ENCODE data around the gene ARG2. TPM values are rescaled to one million over a fixed set of nuclear protein-coding genes. Genes with fewer than 3 reads are reported as not detected.
A peak's percentile ranks its signal among the peaks of the same experiment; 100 is the strongest.
"Not testable (repeated sequence)": the region's sequence is repeated elsewhere in the genome, so short reads cannot be mapped to it uniquely, and the experiment has no call there.

Gene ARG2
- total RNA-seq, 2 experiments from 2014 or later, result 6.8 to 7.7 TPM

- no peaks in the 10 kb centered on the region for H3K9me3 Mint-ChIP-seq
- CTCF ChIA-PET, result interaction anchor here (1.3 to 5.6 kb wide), 3 partner anchors 89 to 151 kb away, joined by 3 to 25 read pairs (median 4); no protein-coding TSS in a partner anchor
- H3K27ac Mint-ChIP-seq, result no peak overlapping the region
- H3K4me3 Mint-ChIP-seq, result no peak overlapping the region
- H3K4me1 Mint-ChIP-seq, result peaks cover 12% of the 10 kb centered on the region
- no peaks in the 10 kb centered on the region for H3K36me3 Mint-ChIP-seq (ENCODE audit: low read depth)
- DNase-seq, result no peak
- POLR2A ChIA-PET, result no interaction called here
- H3K27me3 Mint-ChIP-seq, result no peaks in the 10 kb centered on the region
Observed at GRCh38 chr14:67577909-67578749, 41.6 kb upstream of the ARG2 start.

- Mint-ChIP-seq H3K27me3 (no peaks in the 10 kb centered on the region), H3K4me3 (no peak overlapping the region), H3K4me1 (peaks cover 12% of the 10 kb centered on the region), H3K36me3 (ENCODE audit: low read depth) (no peaks in the 10 kb centered on the region), H3K9me3 (no peaks in the 10 kb centered on the region), H3K27ac (no peak overlapping the region)
- no peak for DNase-seq
- POLR2A ChIA-PET, result no interaction called here
- CTCF ChIA-PET, result interaction anchor here (1.3 to 5.6 kb wide), 5 partner anchors 8 to 152 kb away, joined by 3 to 25 read pairs (median 22); partner anchors contain the start of gene PIGH
Observed at GRCh38 chr14:67579040-67579439, 40.7 kb upstream of the ARG2 start.

DNA sequence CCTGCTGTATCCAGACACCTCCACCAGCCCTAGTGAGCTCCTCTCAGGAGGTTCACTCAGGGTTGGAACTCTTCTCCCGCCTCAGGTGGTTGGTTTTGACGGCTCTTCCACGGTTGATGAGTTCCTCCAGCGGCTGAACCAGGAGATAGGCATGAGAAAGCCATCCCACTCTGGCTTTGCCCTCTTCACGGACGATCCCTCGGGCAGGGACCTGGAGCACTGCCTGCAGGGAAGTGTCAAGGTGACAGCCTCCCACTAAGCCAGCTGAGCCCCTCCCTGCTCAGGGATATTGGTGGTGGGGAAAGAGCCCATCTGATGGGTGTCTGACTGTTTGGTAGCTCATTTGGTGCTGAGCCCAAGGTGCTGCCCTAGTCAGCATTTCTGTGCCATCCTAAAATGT, 40.1 kb upstream of the ARG2 start:
- no peak overlapping the region for H3K27ac Mint-ChIP-seq
- ChIA-PET POLR2A (interaction anchor here (0.7 kb wide), 1 partner anchor 8 kb away, joined by 3 read pairs; no protein-coding TSS in a partner anchor), CTCF (interaction anchor here (0.6 to 5.6 kb wide), 4 partner anchors 8 to 157 kb away, joined by 4 to 25 read pairs (median 22); partner anchors contain the start of gene PIGH)
- peaks cover 12% of the 10 kb centered on the region for H3K4me1 Mint-ChIP-seq
- H3K4me3 Mint-ChIP-seq, result no peak overlapping the region
- H3K9me3 Mint-ChIP-seq, result no peaks in the 10 kb centered on the region
- H3K36me3 Mint-ChIP-seq (ENCODE audit: low read depth), result no peaks in the 10 kb centered on the region
- no peak for DNase-seq
- H3K27me3 Mint-ChIP-seq, result no peaks in the 10 kb centered on the region

DNA sequence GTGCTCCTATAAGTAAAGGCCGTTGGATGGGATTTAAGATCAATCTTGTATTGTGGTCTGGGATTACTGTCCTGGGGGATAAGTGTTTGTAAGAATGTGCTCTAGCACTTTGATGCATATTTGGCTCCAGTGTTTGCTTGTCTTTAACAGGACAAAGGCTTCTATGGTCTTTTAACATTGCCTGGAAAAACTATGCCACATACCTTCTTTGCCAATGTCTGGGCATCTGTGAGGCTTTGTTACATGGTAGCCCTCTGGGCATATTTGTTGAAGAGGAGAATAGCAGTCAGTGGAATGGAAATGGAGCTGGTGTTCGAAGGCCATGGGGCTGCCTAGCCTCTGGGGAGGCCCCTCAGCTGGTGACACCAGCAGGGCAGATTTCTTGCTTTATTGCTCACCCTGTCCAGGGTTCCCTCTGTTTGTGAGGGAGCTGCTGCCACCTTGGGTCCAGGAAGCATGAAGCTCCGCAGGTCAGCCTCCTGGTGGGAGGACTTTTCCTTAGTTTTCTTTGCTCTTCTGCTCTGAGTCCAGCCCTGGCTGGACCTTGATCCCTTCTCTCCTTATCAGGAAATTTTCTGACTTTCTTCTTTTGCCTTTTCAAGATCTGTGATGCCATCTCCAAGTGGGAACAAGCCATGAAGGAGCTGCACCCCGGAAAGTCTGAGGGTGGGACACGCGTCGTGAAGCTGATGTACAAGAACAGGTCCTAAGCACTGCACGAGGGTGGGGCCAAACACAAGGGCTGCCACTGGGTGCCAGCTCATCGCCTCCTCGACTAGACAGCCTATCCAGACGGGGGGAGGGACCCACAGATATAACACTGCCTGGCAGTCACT, 39.2 kb upstream of the ARG2 start:
- no peaks in the 10 kb centered on the region for H3K36me3 Mint-ChIP-seq (ENCODE audit: low read depth)
- CTCF ChIA-PET, result interaction anchor here (0.8 to 5.6 kb wide), 7 partner anchors 9 to 159 kb away, joined by 3 to 25 read pairs (median 8); partner anchors contain the start of gene PIGH
- H3K27me3 Mint-ChIP-seq, result no peaks in the 10 kb centered on the region
- POLR2A ChIA-PET, result interaction anchor here (0.7 to 1.3 kb wide), 3 partner anchors 9 to 49 kb away, joined by 3 to 4 read pairs (median 3); partner anchors contain the start of gene PIGH
- no peak overlapping the region for H3K4me3 Mint-ChIP-seq
- H3K9me3 Mint-ChIP-seq, result no peaks in the 10 kb centered on the region
- DNase-seq, result no peak
- H3K4me1 Mint-ChIP-seq, result peaks cover 12% of the 10 kb centered on the region
- H3K27ac Mint-ChIP-seq, result no peak overlapping the region

- H3K9me3 Mint-ChIP-seq, result no peaks in the 10 kb centered on the region
- H3K27ac Mint-ChIP-seq, result no peak overlapping the region
- no peak overlapping the region for H3K4me3 Mint-ChIP-seq
- no peak for DNase-seq
- peaks cover 12% of the 10 kb centered on the region for H3K4me1 Mint-ChIP-seq
- POLR2A ChIA-PET, result interaction anchor here (0.8 to 1.3 kb wide), 2 partner anchors 18 to 50 kb away, joined by 3 to 4 read pairs; partner anchors contain the start of gene PIGH
- no peaks in the 10 kb centered on the region for H3K36me3 Mint-ChIP-seq (ENCODE audit: low read depth)
- CTCF ChIA-PET, result interaction anchor here (0.8 to 5.6 kb wide), 8 partner anchors 10 to 160 kb away, joined by 3 to 25 read pairs (median 6); partner anchors contain the start of gene PIGH
- H3K27me3 Mint-ChIP-seq, result no peaks in the 10 kb centered on the region
Observed at GRCh38 chr14:67581643-67582042, 38.1 kb upstream of the ARG2 start.

DNA sequence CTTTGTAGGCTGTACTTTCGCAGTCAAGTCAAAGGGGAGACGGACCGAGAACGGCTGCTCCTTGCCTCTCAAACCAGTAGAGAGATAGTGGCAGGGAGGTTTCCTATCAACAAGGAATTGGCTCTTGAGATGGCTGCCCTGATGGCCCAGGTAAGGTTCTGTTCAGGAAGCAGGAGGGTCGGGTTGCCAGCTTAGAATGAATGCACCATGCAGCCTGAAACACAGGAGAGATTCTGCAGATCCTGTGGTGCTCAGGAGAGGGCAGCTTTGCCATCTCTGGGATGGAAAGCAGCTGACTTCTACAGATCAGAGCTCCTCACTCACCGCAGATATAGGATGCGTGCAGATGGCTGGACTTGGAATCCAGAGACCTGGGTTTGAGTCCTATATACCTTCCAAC, 37.7 kb upstream of the ARG2 start:
- H3K27me3 Mint-ChIP-seq, result no peaks in the 10 kb centered on the region
- H3K36me3 Mint-ChIP-seq (ENCODE audit: low read depth), result no peaks in the 10 kb centered on the region
- ChIA-PET CTCF (interaction anchor here (0.7 to 5.6 kb wide), 7 partner anchors 11 to 155 kb away, joined by 3 to 25 read pairs (median 8); partner anchors contain the start of gene PIGH), POLR2A (interaction anchor here (1.3 kb wide), 1 partner anchor 51 kb away, joined by 4 read pairs; no protein-coding TSS in a partner anchor)
- DNase-seq, result no peak
- H3K9me3 Mint-ChIP-seq, result no peaks in the 10 kb centered on the region
- no peak overlapping the region for H3K4me3 Mint-ChIP-seq
- peaks cover 12% of the 10 kb centered on the region for H3K4me1 Mint-ChIP-seq
- no peak overlapping the region for H3K27ac Mint-ChIP-seq

DNA sequence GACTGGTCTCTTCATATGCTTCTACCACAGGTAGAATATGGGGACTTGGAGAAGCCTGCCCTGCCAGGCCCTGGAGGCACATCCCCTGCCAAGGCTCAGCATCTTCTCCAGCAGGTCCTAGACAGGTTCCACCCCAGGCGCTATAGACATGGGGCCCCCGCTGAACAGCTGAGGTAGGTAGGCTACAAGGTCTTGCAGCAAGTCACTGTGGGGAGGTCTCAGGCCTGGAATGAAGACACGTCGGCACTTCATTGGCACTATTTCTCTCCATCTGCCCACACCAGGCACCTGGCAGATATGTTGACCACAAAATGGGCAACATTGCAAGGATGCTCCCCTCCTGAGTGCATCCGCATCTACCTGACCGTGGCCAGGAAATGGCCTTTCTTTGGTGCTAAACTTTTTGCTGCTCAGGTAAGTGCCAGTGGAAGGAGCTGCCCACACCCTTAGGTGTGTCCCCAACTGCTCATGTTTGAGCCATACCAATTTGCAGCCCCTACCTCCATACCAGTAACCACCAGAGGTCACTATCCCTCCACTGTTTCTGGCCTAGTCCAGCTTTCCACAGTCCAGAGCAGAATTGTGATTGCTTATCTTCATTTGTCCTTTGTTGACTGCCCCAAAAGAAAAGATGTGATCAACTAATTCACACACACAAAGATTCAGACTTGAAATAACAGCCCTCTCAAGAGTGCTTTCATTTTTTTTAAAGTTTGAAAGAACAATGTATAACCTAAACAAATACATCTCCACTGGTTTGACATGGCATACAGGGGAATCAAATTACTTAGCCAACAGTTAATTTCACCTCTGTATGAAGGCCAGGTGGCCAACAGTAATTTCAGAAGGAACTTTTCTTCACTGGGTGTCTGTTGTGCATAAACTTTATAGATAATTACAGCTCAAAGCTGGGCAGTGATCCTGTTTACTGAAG, 35.7 kb upstream of the ARG2 start:
- CTCF ChIA-PET, result interaction anchor here (0.6 to 2.2 kb wide), 12 partner anchors 13 to 161 kb away, joined by 3 to 19 read pairs (median 4); partner anchors contain the start of gene PIGH
- Mint-ChIP-seq H3K27ac (no peak overlapping the region), H3K27me3 (no peaks in the 10 kb centered on the region), H3K36me3 (ENCODE audit: low read depth) (no peaks in the 10 kb centered on the region), H3K9me3 (no peaks in the 10 kb centered on the region), H3K4me1 (peaks cover 12% of the 10 kb centered on the region), H3K4me3 (no peak overlapping the region)
- POLR2A ChIA-PET, result no interaction called here
- DNase-seq, result peak; percentile 26

GRCh38 chr14:67584978-67585377, 34.7 kb upstream of the ARG2 start:
- ChIA-PET CTCF (interaction anchor here (0.6 to 2.2 kb wide), 11 partner anchors 13 to 162 kb away, joined by 3 to 19 read pairs (median 4); partner anchors contain the start of gene PIGH), POLR2A (no interaction called here)
- H3K36me3 Mint-ChIP-seq (ENCODE audit: low read depth), result peaks cover 6% of the 10 kb centered on the region
- DNase-seq, result no peak
- H3K27ac Mint-ChIP-seq, result no peak overlapping the region
- H3K4me3 Mint-ChIP-seq, result no peak overlapping the region
- H3K27me3 Mint-ChIP-seq, result no peaks in the 10 kb centered on the region
- peaks cover 12% of the 10 kb centered on the region for H3K4me1 Mint-ChIP-seq
- no peaks in the 10 kb centered on the region for H3K9me3 Mint-ChIP-seq

GRCh38 chr14:67586369-67586768, 33.4 kb upstream of the ARG2 start:
- H3K27me3 Mint-ChIP-seq, result no peaks in the 10 kb centered on the region

GRCh38 chr14:67589204-67589770, 30.4 kb upstream of the ARG2 start:
- POLR2A ChIA-PET, result no interaction called here
- CTCF ChIA-PET, result interaction anchor here (1.3 to 4.1 kb wide), 3 partner anchors 10 to 115 kb away, joined by 3 to 19 read pairs (median 3); partner anchors contain the start of gene PIGH
- Mint-ChIP-seq H3K4me3 (no peak overlapping the region), H3K36me3 (ENCODE audit: low read depth) (peaks cover 19% of the 10 kb centered on the region), H3K27me3 (no peaks in the 10 kb centered on the region), H3K9me3 (no peaks in the 10 kb centered on the region), H3K4me1 (no peaks in the 10 kb centered on the region), H3K27ac (no peak overlapping the region)
- no peak for DNase-seq

More at GRCh38 chr14:67586369-67586768, 33.4 kb upstream of the ARG2 start:
- no peak for DNase-seq
- Mint-ChIP-seq H3K27ac (no peak overlapping the region), H3K4me1 (peaks cover 6% of the 10 kb centered on the region), H3K4me3 (no peak overlapping the region), H3K9me3 (no peaks in the 10 kb centered on the region), H3K36me3 (ENCODE audit: low read depth) (peaks cover 10% of the 10 kb centered on the region)
- ChIA-PET POLR2A (interaction anchor here (0.5 kb wide), 1 partner anchor 43 kb away, joined by 4 read pairs; no protein-coding TSS in a partner anchor), CTCF (interaction anchor here (0.9 to 2.3 kb wide), 3 partner anchors 13 to 117 kb away, joined by 3 to 11 read pairs (median 8); partner anchors contain the start of gene PIGH)

DNA sequence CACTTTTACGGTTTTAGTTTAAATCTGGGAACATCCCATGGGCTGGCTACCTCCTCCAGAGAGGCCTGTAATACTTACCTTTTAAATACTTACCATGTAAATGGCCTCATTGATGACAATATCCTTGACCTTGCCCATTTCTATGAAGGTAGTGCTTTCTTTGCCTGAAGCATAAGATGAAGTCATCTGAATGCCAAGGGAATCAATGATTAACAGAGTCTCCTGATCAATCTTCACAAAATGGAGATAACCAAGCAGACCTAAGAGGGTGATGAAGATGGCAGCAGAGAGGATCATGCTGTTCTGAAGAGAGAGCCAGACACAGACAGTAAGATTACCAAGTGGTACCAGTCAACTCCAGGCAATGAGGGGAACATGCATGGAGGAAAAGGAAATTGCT, 26.1 kb upstream of the ARG2 start:
- H3K27ac Mint-ChIP-seq, CTCF ChIA-PET, H3K4me3 Mint-ChIP-seq, H3K27me3 Mint-ChIP-seq, POLR2A ChIA-PET, H3K9me3 Mint-ChIP-seq, DNase-seq: not testable (repeated sequence)
- Mint-ChIP-seq H3K36me3 (ENCODE audit: low read depth) (peaks cover 25% of the 10 kb centered on the region), H3K4me1 (peaks cover 13% of the 10 kb centered on the region)
